IMR-90 (cell line): Measurements from ENCODE around the gene MRPL54. TPM values are rescaled to one million over a fixed set of nuclear protein-coding genes. Genes with fewer than 3 reads are reported as not detected.

ENCODE experiments used
- ATAC-seq: fragments of 200-7000 bp; cut with Tn5 transposase; 2 replicates; pipeline ENCODE4 v1.9.1; 2020; ENCODE audit warnings: low read depth, mild to moderate bottlenecking, moderate library complexity
- BruUV-seq: library from RNA; stranded (reverse); fragments of 400-500 nt; replicated peaks from 2 replicates; lab custom pipeline; 2021; lab: Mats Ljungman, UMichigan
- CTCF ChIA-PET: fragments of 300-600 bp; formaldehyde crosslinking; extraction: SDS; loops from one replicate; lab custom pipeline; 2021; ENCODE audit warnings: antibody characterized with exemption; lab: Yijun Ruan, JAX
- POLR2A ChIA-PET: fragments of 300-600 bp; sonication (Branson Sonifier 250); formaldehyde crosslinking; loops from one replicate; lab custom pipeline; 2022; ENCODE audit warnings: antibody characterized with exemption; ENCODE audit not compliant: unreplicated experiment; lab: Charles Lee
- DNase-seq: peaks from one replicate; pipeline ENCODE4 v3.0.0; 2013
- H2AFZ ChIP-seq: replicated peaks from 2 replicates; pipeline ENCODE3; 2013; ENCODE audit warnings: low read length, mild to moderate bottlenecking; ENCODE audit not compliant: poor library complexity
- H2AK5ac ChIP-seq: 2 replicates; pipeline ENCODE4 v1.6.1; 2013; ENCODE audit warnings: low read depth, low read length, inconsistent platforms
- H2AK9ac ChIP-seq: replicated peaks from 2 replicates; pipeline ENCODE3; 2013; ENCODE audit warnings: mild to moderate bottlenecking, low read depth, low read length, moderate library complexity; ENCODE audit not compliant: poor library complexity
- H2BK120ac ChIP-seq: 2 replicates; pipeline ENCODE4 v1.6.1; 2013; ENCODE audit warnings: low read depth, low read length, inconsistent platforms
- H2BK15ac ChIP-seq: 3 replicates; pipeline ENCODE4 v1.6.1; 2013; ENCODE audit warnings: low read depth, low read length, inconsistent platforms
- H2BK20ac ChIP-seq: 2 replicates; pipeline ENCODE4 v1.6.1; 2013; ENCODE audit warnings: low read depth, mild to moderate bottlenecking, inconsistent platforms, low read length, moderate library complexity
- H2BK5ac ChIP-seq: 2 replicates; pipeline ENCODE4 v1.6.1; 2013; ENCODE audit warnings: mild to moderate bottlenecking, low read depth, low read length, inconsistent platforms; ENCODE audit not compliant: poor library complexity, severe bottlenecking
- H3K14ac ChIP-seq: replicated peaks from 2 replicates; pipeline ENCODE4 v1.6.1; 2013; ENCODE audit warnings: low read depth, low read length, inconsistent platforms
- H3K18ac ChIP-seq: 2 replicates; pipeline ENCODE4 v1.6.1; 2013; ENCODE audit warnings: low read depth, low read length, control low read depth
- H3K23ac ChIP-seq: 2 replicates; pipeline ENCODE4 v1.6.1; 2013; ENCODE audit warnings: low read depth, low read length, inconsistent platforms
- H3K27ac ChIP-seq: 2 replicates; pipeline ENCODE4 v1.5.1; 2013; ENCODE audit warnings: mild to moderate bottlenecking, control low read depth, low read length; ENCODE audit not compliant: insufficient read depth
- H3K27me3 ChIP-seq: 2 replicates; pipeline ENCODE4 v1.6.1; 2013; ENCODE audit warnings: low read length; ENCODE audit not compliant: control insufficient read depth, insufficient read depth
- H3K36me3 ChIP-seq: 2 replicates; pipeline ENCODE4 v1.6.1; 2013; ENCODE audit warnings: low read length, mixed read lengths; ENCODE audit not compliant: control insufficient read depth, insufficient read depth
- H3K4ac ChIP-seq: 2 replicates; pipeline ENCODE4 v1.6.1; 2013; ENCODE audit warnings: low read depth, low read length, inconsistent platforms
- H3K4me1 ChIP-seq: 2 replicates; pipeline ENCODE4 v1.6.1; 2013; ENCODE audit warnings: low read length, mixed read lengths; ENCODE audit not compliant: control insufficient read depth, insufficient read depth
- H3K4me2 ChIP-seq: 2 replicates; pipeline ENCODE4 v1.6.1; 2013; ENCODE audit warnings: low read depth, mild to moderate bottlenecking, control low read depth, low read length, moderate library complexity
- H3K4me3 ChIP-seq: 2 replicates; pipeline ENCODE4 v1.5.1; 2013; ENCODE audit warnings: low read depth, mild to moderate bottlenecking, control low read depth, low read length, moderate library complexity; ENCODE audit not compliant: insufficient read depth
- H3K56ac ChIP-seq: 2 replicates; pipeline ENCODE4 v1.6.1; 2013; ENCODE audit warnings: low read length, inconsistent platforms; ENCODE audit not compliant: insufficient read depth; ENCODE audit errors: extremely low read depth
- H3K79me1 ChIP-seq, 2 experiments: 2 replicates each; pipeline ENCODE4 v1.6.1; 2013; ENCODE audit warnings: low read length in 2 of 2, inconsistent platforms in 1 of 2, low read depth in 1 of 2
- H3K9ac ChIP-seq: 2 replicates; pipeline ENCODE4 v1.6.1; 2013; ENCODE audit warnings: low read depth, low read length, control low read depth
- H3K9me1 ChIP-seq: 2 replicates; pipeline ENCODE4 v1.6.1; 2013; ENCODE audit warnings: low read length, inconsistent platforms; ENCODE audit not compliant: insufficient read depth
- H3K9me3 ChIP-seq: 2 replicates; pipeline ENCODE4 v1.6.1; 2013; ENCODE audit warnings: low read length; ENCODE audit not compliant: control insufficient read depth, insufficient read depth
- H4K20me1 ChIP-seq: 2 replicates; pipeline ENCODE4 v1.6.1; 2013; ENCODE audit warnings: low read length, inconsistent platforms; ENCODE audit not compliant: insufficient read depth
- H4K5ac ChIP-seq: 2 replicates; pipeline ENCODE4 v1.6.1; 2013; ENCODE audit warnings: mild to moderate bottlenecking, low read depth, low read length, control low read depth
- H4K8ac ChIP-seq, 2 experiments: 2 replicates each; pipeline ENCODE4 v1.6.1; 2013; ENCODE audit warnings: low read depth in 2 of 2, low read length in 2 of 2, control low read depth in 1 of 2, inconsistent platforms in 1 of 2
- H4K91ac ChIP-seq: 2 replicates; pipeline ENCODE4 v1.6.1; 2013; ENCODE audit warnings: low read depth, low read length, inconsistent platforms; ENCODE audit not compliant: insufficient read depth
- BHLHE40 ChIP-seq: fragments of 150-350 bp; IDR thresholded peaks from 2 replicates; pipeline ENCODE4 v1.6.1; 2016; ENCODE audit warnings: mild to moderate bottlenecking, low read depth, low read length
- CEBPB ChIP-seq: IDR thresholded peaks from 2 replicates; pipeline ENCODE4 v1.6.1; 2012; ENCODE audit warnings: low read depth, low read length, improper control_type of control experiment
- CHD1 ChIP-seq: IDR thresholded peaks from 2 replicates; pipeline ENCODE4 v1.6.1; 2012; ENCODE audit warnings: low read depth, low read length, improper control_type of control experiment
- ELK1 ChIP-seq: fragments of 150-350 bp; IDR thresholded peaks from 2 replicates; pipeline ENCODE4 v1.6.1; 2016; ENCODE audit warnings: low read depth, mild to moderate bottlenecking, low read length, moderate library complexity, borderline replicate concordance
- FOS ChIP-seq: fragments of 150-350 bp; IDR thresholded peaks from 2 replicates; pipeline ENCODE4 v1.6.1; 2016; ENCODE audit warnings: low read depth, low read length
- MAFK ChIP-seq: IDR thresholded peaks from 2 replicates; pipeline ENCODE4 v1.6.1; 2012; ENCODE audit warnings: low read depth, low read length, improper control_type of control experiment
- MAZ ChIP-seq: IDR thresholded peaks from 2 replicates; pipeline ENCODE4 v1.6.1; 2012; ENCODE audit warnings: low read depth, mild to moderate bottlenecking, low read length, improper control_type of control experiment, moderate library complexity, borderline replicate concordance
- MXI1 ChIP-seq: IDR thresholded peaks from 2 replicates; pipeline ENCODE4 v1.6.1; 2012; ENCODE audit warnings: low read depth, mild to moderate bottlenecking, low read length, moderate library complexity, borderline replicate concordance
- NFE2L2 ChIP-seq: fragments of 150-350 bp; IDR thresholded peaks from 2 replicates; pipeline ENCODE4 v1.6.1; 2016; ENCODE audit warnings: low read depth, mild to moderate bottlenecking, low read length
- POLR2A ChIP-seq: IDR thresholded peaks from 2 replicates; pipeline ENCODE4 v1.6.1; 2012; ENCODE audit warnings: mild to moderate bottlenecking, low read depth, low read length
- RAD21 ChIP-seq: IDR thresholded peaks from 2 replicates; pipeline ENCODE4 v1.6.1; 2012; ENCODE audit warnings: low read length, improper control_type of control experiment
- RCOR1 ChIP-seq: IDR thresholded peaks from 2 replicates; pipeline ENCODE4 v1.6.1; 2012; ENCODE audit warnings: mild to moderate bottlenecking, low read length, improper control_type of control experiment; ENCODE audit not compliant: insufficient replicate concordance
- RFX5 ChIP-seq: IDR thresholded peaks from 2 replicates; pipeline ENCODE4 v1.8.0; 2012; ENCODE audit warnings: low read depth, mild to moderate bottlenecking, low read length, moderate library complexity
- SMC3 ChIP-seq: fragments of 150-350 bp; IDR thresholded peaks from 2 replicates; pipeline ENCODE4 v1.6.1; 2016; ENCODE audit warnings: low read depth, mild to moderate bottlenecking, antibody characterized with exemption, low read length, moderate library complexity
- USF2 ChIP-seq: fragments of 150-350 bp; IDR thresholded peaks from 2 replicates; pipeline ENCODE4 v1.6.1; 2017; ENCODE audit warnings: mild to moderate bottlenecking, antibody characterized with exemption, low read length, low read depth
- WGBS, 2 experiments: methylation state at CpG; one replicate each; pipeline versions ENCODE4 v1.1.5 to v1.1.7; 2013; ENCODE audit warnings: missing lambda C conversion rate in 2 of 2; ENCODE audit not compliant: insufficient read length in 1 of 2; ENCODE audit errors: extremely low coverage in 2 of 2; 5-methylcytosine and 5-hydroxymethylcytosine counted together
- dilution Hi-C: fragments of 300-500 bp; cut with HindIII; formaldehyde crosslinking; loops from one replicate; pipeline ENCODE4 v1.14.3; 2018; ENCODE audit warnings: low sequenced_read_pairs; ENCODE audit not compliant: unreplicated experiment
- in situ Hi-C: fragments of 300-500 bp; cut with MboI; formaldehyde crosslinking; loops from 3 replicates; pipeline ENCODE4 v1.14.3; 2019; ENCODE audit warnings: low sequenced_read_pairs, inconsistent platforms, mixed read lengths
- intact Hi-C: fragments of 100-400 bp; cut with micrococcal nuclease; formaldehyde crosslinking; loops from 2 replicates; pipeline ENCODE4 v1.10.0; 2022
- polyA plus RNA-seq, 3 experiments: library from polyadenylated mRNA; depleted of rRNA; stranded (reverse); fragments of >200 nt; gene quantifications; 2 replicates each; pipeline ENCODE4 v1.2.3, GENCODE V29; 2012; ENCODE audit warnings: low replicate concordance in 1 of 3
- total RNA-seq: library from RNA; depleted of rRNA; stranded (reverse); fragments of >200 nt; gene quantifications from 2 replicates; pipeline ENCODE4 v1.2.3, GENCODE V29; 2012
- TF ChIP-seq, protein P1 (sequence below): conservative IDR thresholded peaks from 2 replicates; pipeline ENCODE4 v1.5.1; 2012; ENCODE audit warnings: mild to moderate bottlenecking, low read depth, low read length, improper control_type of control experiment

The MRPL54 gene
- total and polyA plus RNA-seq, 2 of the 4 experiments (the other 2 are of a cell fraction): 55.9 to 75.7 TPM

- H4K91ac ChIP-seq: no peak overlapping the region
- H2BK20ac ChIP-seq: no peak overlapping the region
- ChIA-PET POLR2A (no interaction called here), CTCF (no interaction called here)
- H4K20me1 ChIP-seq: no peaks in the 10 kb centered on the region
- DNase-seq (no peak), ATAC-seq (no peak)
- H3K4me2 ChIP-seq: no peak overlapping the region
- H3K36me3 ChIP-seq: no peaks in the 10 kb centered on the region
- H3K9me3 ChIP-seq: peaks cover 24% of the 10 kb centered on the region
- intact Hi-C loops (no loop called here), in situ Hi-C loops (no loop called here), dilution Hi-C loops (no loop called here)
- TF ChIP-seq SMC3: no peak
- TF ChIP-seq BHLHE40: no peak
- TF ChIP-seq MAZ: no peak
- no peak for TF ChIP-seq NFE2L2
- TF ChIP-seq CHD1: no peak
- no peak for TF ChIP-seq POLR2A
- TF ChIP-seq MXI1: no peak
- TF ChIP-seq, protein P1, sequence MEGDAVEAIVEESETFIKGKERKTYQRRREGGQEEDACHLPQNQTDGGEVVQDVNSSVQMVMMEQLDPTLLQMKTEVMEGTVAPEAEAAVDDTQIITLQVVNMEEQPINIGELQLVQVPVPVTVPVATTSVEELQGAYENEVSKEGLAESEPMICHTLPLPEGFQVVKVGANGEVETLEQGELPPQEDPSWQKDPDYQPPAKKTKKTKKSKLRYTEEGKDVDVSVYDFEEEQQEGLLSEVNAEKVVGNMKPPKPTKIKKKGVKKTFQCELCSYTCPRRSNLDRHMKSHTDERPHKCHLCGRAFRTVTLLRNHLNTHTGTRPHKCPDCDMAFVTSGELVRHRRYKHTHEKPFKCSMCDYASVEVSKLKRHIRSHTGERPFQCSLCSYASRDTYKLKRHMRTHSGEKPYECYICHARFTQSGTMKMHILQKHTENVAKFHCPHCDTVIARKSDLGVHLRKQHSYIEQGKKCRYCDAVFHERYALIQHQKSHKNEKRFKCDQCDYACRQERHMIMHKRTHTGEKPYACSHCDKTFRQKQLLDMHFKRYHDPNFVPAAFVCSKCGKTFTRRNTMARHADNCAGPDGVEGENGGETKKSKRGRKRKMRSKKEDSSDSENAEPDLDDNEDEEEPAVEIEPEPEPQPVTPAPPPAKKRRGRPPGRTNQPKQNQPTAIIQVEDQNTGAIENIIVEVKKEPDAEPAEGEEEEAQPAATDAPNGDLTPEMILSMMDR: no peak
- no peak for TF ChIP-seq RAD21
- no peak for TF ChIP-seq MAFK
- TF ChIP-seq RFX5: no peak
- TF ChIP-seq ELK1: no peak
- no peak for TF ChIP-seq CEBPB
- TF ChIP-seq USF2: no peak
- no peak for TF ChIP-seq RCOR1
- no peak for TF ChIP-seq FOS
- no TSS peak for BruUV-seq
- no peak overlapping the region for H2BK5ac ChIP-seq
- no peak overlapping the region for H2BK15ac ChIP-seq
- H3K4ac ChIP-seq: no peak overlapping the region
- no peak overlapping the region for H2AK9ac ChIP-seq
- no peak overlapping the region for H4K5ac ChIP-seq
- no peak overlapping the region for H3K14ac ChIP-seq
- H3K9me1 ChIP-seq: no peaks in the 10 kb centered on the region
- 92% methylated on average over 6 of the region's 9 CpGs; no CpG with 5 or more reads in 1 of the 2 experiments for WGBS, 2 experiments
- no peak overlapping the region for H4K8ac ChIP-seq
- H3K27ac ChIP-seq: no peak overlapping the region
- H3K27me3 ChIP-seq: peaks cover 14% of the 10 kb centered on the region
- H3K9ac ChIP-seq: no peak overlapping the region
- no peaks in the 10 kb centered on the region for H3K4me1 ChIP-seq
- no peak overlapping the region for H3K23ac ChIP-seq
- H3K18ac ChIP-seq: no peak overlapping the region
- no peaks in the 10 kb centered on the region for H3K79me1 ChIP-seq
- no peak overlapping the region for H3K4me3 ChIP-seq
- H2AFZ ChIP-seq: peak overlapping the region; percentile 21
- no peak overlapping the region for H2BK120ac ChIP-seq
- H3K56ac ChIP-seq: no peak overlapping the region
- H2AK5ac ChIP-seq: no peak overlapping the region
These were observed 18.4 kb downstream of the MRPL54 start for GRCh38 chr19:3780786-3781304.
